Measurements from ENCODE around the gene RTBDN. TPM values are rescaled to one million over a fixed set of nuclear protein-coding genes. Genes with fewer than 3 reads are reported as not detected.
A peak's percentile ranks its signal among the peaks of the same experiment; 100 is the strongest.

RTBDN gene
- total RNA-seq, 1 donor from 2014 or later = not detected

DNA sequence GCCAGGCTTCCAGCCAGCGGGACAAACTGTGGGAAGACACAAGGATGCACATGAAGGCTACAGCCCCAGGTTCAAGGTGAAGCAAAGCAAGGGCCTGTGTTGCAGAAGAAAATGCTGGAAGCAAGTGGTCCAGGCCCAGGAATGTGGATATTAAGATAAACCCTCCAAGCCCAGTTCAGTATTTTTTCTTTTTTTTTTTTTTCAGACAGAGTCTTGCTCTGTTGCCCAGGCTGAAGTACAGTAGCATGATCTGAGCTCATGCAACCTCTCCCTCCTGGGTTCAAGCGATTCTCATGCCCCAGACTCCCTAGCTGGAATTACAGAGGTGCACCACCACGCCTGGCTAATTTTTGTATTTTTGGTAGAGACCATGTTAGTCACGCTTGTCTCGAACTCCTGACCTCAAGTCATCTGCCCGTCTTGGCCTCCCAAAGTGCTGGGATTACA lies 37.2 kb downstream of the RTBDN start:
- no peaks in the 10 kb centered on the region for H3K27me3 Mint-ChIP-seq (ENCODE audit: unreplicated experiment)
- H3K27ac Mint-ChIP-seq (ENCODE audit: unreplicated experiment) = no peak overlapping the region
- no peak for DNase-seq (ENCODE audit: extremely low spot score, unreplicated experiment)
- TF ChIP-seq, protein P1, sequence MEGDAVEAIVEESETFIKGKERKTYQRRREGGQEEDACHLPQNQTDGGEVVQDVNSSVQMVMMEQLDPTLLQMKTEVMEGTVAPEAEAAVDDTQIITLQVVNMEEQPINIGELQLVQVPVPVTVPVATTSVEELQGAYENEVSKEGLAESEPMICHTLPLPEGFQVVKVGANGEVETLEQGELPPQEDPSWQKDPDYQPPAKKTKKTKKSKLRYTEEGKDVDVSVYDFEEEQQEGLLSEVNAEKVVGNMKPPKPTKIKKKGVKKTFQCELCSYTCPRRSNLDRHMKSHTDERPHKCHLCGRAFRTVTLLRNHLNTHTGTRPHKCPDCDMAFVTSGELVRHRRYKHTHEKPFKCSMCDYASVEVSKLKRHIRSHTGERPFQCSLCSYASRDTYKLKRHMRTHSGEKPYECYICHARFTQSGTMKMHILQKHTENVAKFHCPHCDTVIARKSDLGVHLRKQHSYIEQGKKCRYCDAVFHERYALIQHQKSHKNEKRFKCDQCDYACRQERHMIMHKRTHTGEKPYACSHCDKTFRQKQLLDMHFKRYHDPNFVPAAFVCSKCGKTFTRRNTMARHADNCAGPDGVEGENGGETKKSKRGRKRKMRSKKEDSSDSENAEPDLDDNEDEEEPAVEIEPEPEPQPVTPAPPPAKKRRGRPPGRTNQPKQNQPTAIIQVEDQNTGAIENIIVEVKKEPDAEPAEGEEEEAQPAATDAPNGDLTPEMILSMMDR (IDR thresholded peaks at IDR 0.05) = no peak
- H3K9me3 Mint-ChIP-seq (ENCODE audit: unreplicated experiment) = no peaks in the 10 kb centered on the region
- H3K4me1 Mint-ChIP-seq (ENCODE audit: unreplicated experiment) = peaks cover 28% of the 10 kb centered on the region
- peaks cover 2% of the 10 kb centered on the region for H3K36me3 Mint-ChIP-seq (ENCODE audit: unreplicated experiment)
- no peak overlapping the region for H3K4me3 Mint-ChIP-seq (ENCODE audit: unreplicated experiment)

DNA sequence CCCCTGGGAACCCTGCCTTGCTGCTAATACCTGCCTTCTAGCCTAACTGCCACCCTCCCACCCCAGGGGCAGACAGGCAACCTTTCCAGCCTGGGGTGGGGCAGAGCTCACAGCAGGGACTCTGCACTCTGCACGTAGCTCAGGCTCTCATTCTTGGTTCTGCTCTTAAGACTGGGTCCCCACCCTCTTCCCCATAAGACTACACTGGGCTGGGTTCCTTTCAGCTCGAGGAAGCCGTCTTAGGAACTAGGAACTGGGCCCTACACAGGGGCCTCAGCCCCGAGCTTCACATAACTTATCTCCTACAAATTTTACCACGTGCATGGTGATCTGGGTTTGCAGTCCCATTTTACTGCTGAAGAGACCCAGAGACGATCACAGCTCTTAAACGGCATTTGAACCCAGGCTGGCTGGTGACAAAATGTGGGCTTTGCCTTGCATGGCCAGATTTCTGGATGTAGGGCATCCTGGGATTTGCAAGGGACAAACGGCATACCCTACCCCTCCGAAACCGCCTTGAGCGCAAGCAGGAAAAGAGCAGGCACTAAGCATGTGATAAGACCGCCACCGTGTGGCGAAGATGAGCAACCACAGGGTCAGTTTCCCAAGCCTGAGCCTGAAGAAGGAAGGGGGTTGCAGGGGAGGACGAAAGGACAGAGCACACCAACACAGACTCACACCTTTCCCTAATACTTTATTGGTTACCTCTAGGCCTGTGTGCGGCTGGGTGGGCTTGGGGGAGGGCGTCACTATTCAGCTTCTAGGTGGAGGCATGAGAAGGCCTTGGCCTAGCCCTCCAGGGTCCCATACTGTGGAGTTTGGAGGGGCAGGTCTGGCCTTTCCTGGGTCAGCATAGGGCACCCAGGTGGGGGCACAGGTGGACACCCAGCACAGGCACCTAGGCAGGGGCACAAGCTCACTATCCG lies 38.0 kb downstream of the RTBDN start:
- Mint-ChIP-seq H3K27ac (ENCODE audit: unreplicated experiment) (peak overlapping the region; percentile 74), H3K4me3 (ENCODE audit: unreplicated experiment) (peak overlapping the region; percentile 50), H3K4me1 (ENCODE audit: unreplicated experiment) (peaks cover 27% of the 10 kb centered on the region), H3K9me3 (ENCODE audit: unreplicated experiment) (no peaks in the 10 kb centered on the region), H3K36me3 (ENCODE audit: unreplicated experiment) (peaks cover 2% of the 10 kb centered on the region), H3K27me3 (ENCODE audit: unreplicated experiment) (no peaks in the 10 kb centered on the region)
- no peak for DNase-seq (ENCODE audit: extremely low spot score, unreplicated experiment)
- TF ChIP-seq, protein P1 (IDR thresholded peaks at IDR 0.05) = peak; percentile 96

DNA sequence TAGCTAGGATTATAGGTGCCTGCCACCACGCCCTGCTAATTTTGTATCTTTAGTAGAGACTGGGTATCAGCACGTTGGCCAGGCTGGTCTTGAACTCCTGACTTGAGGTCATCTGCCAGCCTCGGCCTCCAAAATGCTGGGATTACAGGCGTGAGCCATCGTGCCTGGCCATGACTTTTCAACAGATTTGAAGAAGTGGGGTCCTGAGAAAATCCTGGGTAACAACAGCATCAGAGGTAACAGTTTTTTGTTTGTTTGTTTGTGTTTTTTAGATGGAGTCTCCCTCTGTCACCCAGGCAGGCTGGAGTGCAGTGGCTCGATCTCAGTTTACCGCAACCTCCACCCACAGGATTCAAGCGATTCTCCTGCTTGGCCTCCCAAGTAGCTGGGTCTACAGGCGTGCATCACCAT lies 39.4 kb downstream of the RTBDN start:
- Mint-ChIP-seq H3K36me3 (ENCODE audit: unreplicated experiment) (peaks cover 2% of the 10 kb centered on the region), H3K27me3 (ENCODE audit: unreplicated experiment) (no peaks in the 10 kb centered on the region), H3K4me3 (ENCODE audit: unreplicated experiment) (peak overlapping the region; percentile 64), H3K4me1 (ENCODE audit: unreplicated experiment) (peaks cover 29% of the 10 kb centered on the region), H3K27ac (ENCODE audit: unreplicated experiment) (peak overlapping the region; percentile 87), H3K9me3 (ENCODE audit: unreplicated experiment) (no peaks in the 10 kb centered on the region)
- no peak for DNase-seq (ENCODE audit: extremely low spot score, unreplicated experiment)
- TF ChIP-seq, protein P1 (IDR thresholded peaks at IDR 0.05) = no peak

DNA sequence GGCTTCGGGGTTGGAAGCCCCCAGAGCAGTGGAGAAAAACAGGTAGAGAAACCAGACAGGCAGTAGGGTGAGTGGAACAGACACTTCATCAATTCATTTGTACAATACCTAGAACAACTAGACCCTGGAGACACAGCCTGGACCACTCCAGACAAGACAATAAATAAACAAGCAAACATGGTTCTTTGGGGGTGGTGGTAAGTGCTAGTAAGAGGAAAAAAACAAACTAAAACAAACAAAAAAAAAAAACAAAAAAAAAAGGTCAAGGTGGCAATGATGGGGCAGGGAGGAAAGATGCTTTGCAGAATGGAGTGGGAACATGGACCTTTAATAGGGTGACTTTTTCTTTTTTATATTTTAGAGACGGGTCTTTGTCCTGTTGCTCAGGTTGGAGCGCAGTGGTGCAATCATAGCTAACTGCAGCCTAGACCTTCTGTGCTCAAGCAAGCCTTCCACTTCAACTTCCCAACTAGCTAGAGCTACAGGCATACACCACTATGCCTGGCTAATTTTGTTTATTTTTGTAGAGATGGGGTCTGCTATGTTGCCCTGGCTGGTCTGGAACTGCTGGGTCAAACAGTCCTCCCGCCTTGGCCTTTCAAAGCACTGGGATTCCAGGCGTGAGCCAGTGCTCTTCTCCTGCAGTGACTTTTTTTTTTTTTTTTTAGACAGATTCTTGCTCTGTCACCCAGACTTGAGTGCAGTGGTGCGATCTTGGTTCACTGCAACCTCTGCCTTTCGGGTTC lies 40.0 kb downstream of the RTBDN start:
- DNase-seq (ENCODE audit: extremely low spot score, unreplicated experiment) = no peak
- Mint-ChIP-seq H3K27me3 (ENCODE audit: unreplicated experiment) (no peaks in the 10 kb centered on the region), H3K9me3 (ENCODE audit: unreplicated experiment) (no peaks in the 10 kb centered on the region), H3K4me1 (ENCODE audit: unreplicated experiment) (peaks cover 29% of the 10 kb centered on the region), H3K27ac (ENCODE audit: unreplicated experiment) (peak overlapping the region; percentile 87), H3K36me3 (ENCODE audit: unreplicated experiment) (peaks cover 2% of the 10 kb centered on the region), H3K4me3 (ENCODE audit: unreplicated experiment) (peak overlapping the region; percentile 64)
- TF ChIP-seq, protein P1 (IDR thresholded peaks at IDR 0.05) = no peak

All from osteocyte (in vitro differentiated cells).